ENCODE results near the gene ELMOD2.

GRCh38 chr4:140483445-140483844 lies 40.5 kb upstream of the ELMOD2 start:
- no peak for TF ChIP-seq CTCF (IDR thresholded peaks at IDR 0.05; ENCODE audit: low read depth, low read length, missing input control)
- no peak for TF ChIP-seq MAX (IDR thresholded peaks at IDR 0.05)

Data from liver (tissue), 2 donors.